Measurements from ENCODE around the gene HMCN1.

- TF ChIP-seq TSHZ2 (CRISPR knock-in tag; IDR thresholded peaks at IDR 0.05) (no peak), POU6F1 (CRISPR knock-in tag; IDR thresholded peaks at IDR 0.05; ENCODE audit: borderline replicate concordance, low read depth) (no peak), RARB (CRISPR knock-in tag; IDR thresholded peaks at IDR 0.05) (no peak)
Observed at GRCh38 chr1:185819798-185820197, 85.6 kb downstream of the HMCN1 start.
